ENCODE data around the gene BUD31. TPM values are rescaled to one million over a fixed set of nuclear protein-coding genes. Genes with fewer than 3 reads are reported as not detected.
A peak's percentile ranks its signal among the peaks of the same experiment; 100 is the strongest.

BUD31 gene
- total RNA-seq, 1 donor from 2014 or later = 93.7 TPM

DNA sequence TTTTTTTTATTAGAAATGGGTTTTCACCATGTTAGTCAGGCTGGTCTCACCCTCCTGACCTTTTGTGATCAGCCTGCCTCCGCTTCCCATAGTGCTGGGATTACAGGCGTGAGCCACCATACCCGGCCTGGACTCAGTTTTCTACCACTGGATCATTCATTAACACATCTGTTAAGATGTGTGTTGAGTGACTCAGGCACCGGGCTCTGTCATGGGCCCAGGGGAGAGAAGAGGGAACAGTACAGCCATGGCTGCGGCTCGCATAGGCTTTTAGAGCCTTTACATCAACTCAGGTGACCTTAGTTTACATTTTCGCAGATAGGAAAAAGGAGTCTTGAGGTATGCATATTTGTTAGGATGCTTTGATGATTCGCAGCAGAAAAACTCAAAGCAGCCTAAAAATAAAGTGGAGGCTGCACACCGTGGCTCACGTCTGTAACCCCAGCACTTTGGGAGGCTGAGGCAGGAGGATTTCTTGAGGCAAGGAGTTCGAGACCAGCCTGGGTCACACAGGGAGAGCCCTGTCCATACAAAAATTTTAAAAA lies 37.3 kb upstream of the BUD31 start:
- H3K36me3 Mint-ChIP-seq (ENCODE audit: low read depth) = peaks cover 8% of the 10 kb centered on the region
- POLR2A ChIA-PET = interaction anchor here (0.7 to 1.6 kb wide), 3 partner anchors 9 to 1169 kb away, joined by 3 to 4 read pairs (median 3); no protein-coding TSS in a partner anchor
- no peak overlapping the region for H3K27ac Mint-ChIP-seq
- no peaks in the 10 kb centered on the region for H3K9me3 Mint-ChIP-seq
- ATAC-seq (ENCODE audit: low read depth) (no peak), DNase-seq (no peak)
- no peaks in the 10 kb centered on the region for H3K27me3 Mint-ChIP-seq
- TF ChIP-seq, protein P1, sequence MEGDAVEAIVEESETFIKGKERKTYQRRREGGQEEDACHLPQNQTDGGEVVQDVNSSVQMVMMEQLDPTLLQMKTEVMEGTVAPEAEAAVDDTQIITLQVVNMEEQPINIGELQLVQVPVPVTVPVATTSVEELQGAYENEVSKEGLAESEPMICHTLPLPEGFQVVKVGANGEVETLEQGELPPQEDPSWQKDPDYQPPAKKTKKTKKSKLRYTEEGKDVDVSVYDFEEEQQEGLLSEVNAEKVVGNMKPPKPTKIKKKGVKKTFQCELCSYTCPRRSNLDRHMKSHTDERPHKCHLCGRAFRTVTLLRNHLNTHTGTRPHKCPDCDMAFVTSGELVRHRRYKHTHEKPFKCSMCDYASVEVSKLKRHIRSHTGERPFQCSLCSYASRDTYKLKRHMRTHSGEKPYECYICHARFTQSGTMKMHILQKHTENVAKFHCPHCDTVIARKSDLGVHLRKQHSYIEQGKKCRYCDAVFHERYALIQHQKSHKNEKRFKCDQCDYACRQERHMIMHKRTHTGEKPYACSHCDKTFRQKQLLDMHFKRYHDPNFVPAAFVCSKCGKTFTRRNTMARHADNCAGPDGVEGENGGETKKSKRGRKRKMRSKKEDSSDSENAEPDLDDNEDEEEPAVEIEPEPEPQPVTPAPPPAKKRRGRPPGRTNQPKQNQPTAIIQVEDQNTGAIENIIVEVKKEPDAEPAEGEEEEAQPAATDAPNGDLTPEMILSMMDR (IDR thresholded peaks at IDR 0.05) = no peak
- H3K4me3 Mint-ChIP-seq = no peak overlapping the region
- H3K4me1 Mint-ChIP-seq = peaks cover 13% of the 10 kb centered on the region
- CTCF ChIA-PET = no interaction called here
- intact Hi-C loops (cut with micrococcal nuclease) = loop anchor here (5.0 to 10.0 kb wide), 2 partner anchors 44 to 183 kb away; partner anchors contain the start of genes ARPC1A, FAM200A and ZNF655

DNA sequence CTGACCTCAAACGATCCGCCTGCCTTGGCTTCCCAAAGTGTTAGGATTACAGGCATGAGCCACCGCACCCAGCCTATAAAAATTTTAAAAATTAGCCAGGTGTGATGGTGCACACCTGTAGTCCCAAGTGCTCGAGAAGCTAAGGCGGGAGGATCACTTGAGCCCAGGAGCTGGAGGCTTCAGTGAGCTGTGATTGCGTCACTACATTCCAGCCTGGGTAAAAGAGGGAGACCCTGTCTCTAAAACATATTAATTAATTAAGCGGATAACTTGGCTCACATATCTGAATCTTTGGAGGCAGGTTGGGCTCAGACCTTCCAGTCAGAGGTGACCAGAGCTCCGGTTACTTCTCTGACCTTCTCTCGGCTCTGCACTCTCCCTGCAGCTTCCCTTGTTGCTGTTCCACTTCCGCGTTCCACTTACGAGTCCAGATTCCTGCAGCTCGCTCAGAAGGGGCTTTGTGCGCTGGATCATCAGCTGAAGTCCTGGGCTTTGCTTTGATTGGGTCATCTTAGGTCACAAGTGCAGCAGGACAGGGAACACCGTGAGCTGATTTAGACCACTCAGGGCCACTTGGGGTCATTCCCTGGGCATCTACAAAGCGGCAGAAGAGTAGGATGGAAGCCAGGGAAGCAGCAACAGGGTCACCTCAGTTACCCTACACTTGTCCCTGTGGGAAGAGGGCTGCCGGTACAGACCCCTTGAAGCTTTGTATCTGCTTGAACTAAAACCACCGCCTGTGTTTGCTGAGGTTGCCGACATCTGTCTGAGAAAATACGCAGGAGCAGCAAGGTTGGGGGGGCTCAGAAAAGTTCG lies 36.3 kb upstream of the BUD31 start:
- ATAC-seq (ENCODE audit: low read depth) (no peak), DNase-seq (no peak)
- peak overlapping the region; percentile 80 for H3K4me3 Mint-ChIP-seq
- CTCF ChIA-PET = interaction anchor here (0.7 to 2.3 kb wide), 2 partner anchors 15 to 36 kb away, joined by 3 to 6 read pairs; partner anchors contain the start of genes BUD31 and PDAP1
- H3K9me3 Mint-ChIP-seq = no peaks in the 10 kb centered on the region
- TF ChIP-seq, protein P1 (IDR thresholded peaks at IDR 0.05) = no peak
- no peaks in the 10 kb centered on the region for H3K27me3 Mint-ChIP-seq
- POLR2A ChIA-PET = interaction anchor here (0.6 to 1.6 kb wide), 6 partner anchors 8 to 1170 kb away, joined by 3 to 8 read pairs (median 3); partner anchors contain the start of gene BUD31
- intact Hi-C loops (cut with micrococcal nuclease) = loop anchor here (5.0 to 10.0 kb wide), 2 partner anchors 45 to 182 kb away; partner anchors contain the start of genes ARPC1A, FAM200A and ZNF655
- H3K4me1 Mint-ChIP-seq = peaks cover 20% of the 10 kb centered on the region
- no peak overlapping the region for H3K27ac Mint-ChIP-seq
- H3K36me3 Mint-ChIP-seq (ENCODE audit: low read depth) = peaks cover 7% of the 10 kb centered on the region

DNA sequence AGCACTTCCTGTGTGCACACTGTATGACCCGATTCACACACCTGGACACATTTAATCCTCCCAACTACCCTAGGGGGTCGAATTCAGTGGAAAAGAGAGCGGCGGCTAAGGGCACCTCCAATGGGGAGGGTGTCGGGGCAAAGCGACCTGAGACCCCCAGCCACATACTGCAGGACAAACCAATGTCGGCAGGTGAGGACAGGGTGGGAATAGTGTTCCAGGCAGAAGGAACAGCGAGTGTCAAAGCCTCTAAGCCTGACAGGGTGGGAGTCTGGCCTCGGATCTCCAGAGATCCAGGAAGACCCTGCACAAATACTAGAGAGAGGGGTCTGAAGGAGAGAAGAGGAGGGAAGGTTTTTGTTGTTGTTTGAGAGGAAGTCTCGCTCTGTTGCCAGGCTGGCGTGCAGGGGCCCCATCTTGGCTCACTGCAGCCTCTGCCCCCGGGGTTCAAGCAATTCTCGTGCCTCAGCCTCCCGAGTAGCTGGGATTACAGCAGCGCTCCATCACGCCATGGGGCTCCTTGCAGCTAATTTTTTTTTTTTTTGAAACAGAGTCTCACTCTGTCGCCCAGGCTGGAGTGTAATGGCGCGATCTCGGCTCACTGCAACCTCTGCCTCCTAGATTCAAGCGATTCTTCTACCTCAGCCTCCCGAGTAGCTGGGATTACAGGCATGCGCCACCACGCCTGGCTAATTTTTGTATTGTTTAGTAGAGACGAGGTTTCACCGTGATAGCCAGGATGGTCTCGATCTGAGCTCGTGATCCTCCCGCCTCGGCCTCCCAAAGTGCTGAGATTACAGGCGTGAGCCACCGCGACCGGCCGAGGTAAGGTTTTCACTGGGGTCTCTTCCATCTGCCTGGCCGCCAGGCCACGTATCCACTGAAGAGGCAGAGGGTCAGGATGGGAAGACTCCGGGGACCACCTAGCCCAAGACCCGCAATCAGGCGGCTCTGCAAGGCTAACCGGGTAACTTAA lies 35.4 kb upstream of the BUD31 start:
- intact Hi-C loops (cut with micrococcal nuclease) = loop anchor here (1.0 to 10.0 kb wide), 8 partner anchors 10 to 181 kb away; partner anchors contain the start of genes ARPC1A, ATP5MF, BUD31 and CPSF4
- DNase-seq = no peak
- ChIA-PET CTCF (interaction anchor here (0.7 to 2.3 kb wide), 3 partner anchors 14 to 36 kb away, joined by 3 to 6 read pairs (median 3); partner anchors contain the start of gene BUD31), POLR2A (interaction anchor here (0.6 to 10.5 kb wide), 10 partner anchors 7 to 132 kb away, joined by 3 to 189 read pairs (median 5); partner anchors contain the start of genes BUD31, PDAP1 and ZKSCAN5)
- ATAC-seq (ENCODE audit: low read depth) = no peak
- TF ChIP-seq, protein P1 (IDR thresholded peaks at IDR 0.05) = no peak
- peak overlapping the region; percentile 80 for H3K4me3 Mint-ChIP-seq
- H3K4me1 Mint-ChIP-seq = peaks cover 26% of the 10 kb centered on the region
- H3K36me3 Mint-ChIP-seq (ENCODE audit: low read depth) = peaks cover 13% of the 10 kb centered on the region
- H3K27ac Mint-ChIP-seq = peak overlapping the region; percentile 69
- H3K9me3 Mint-ChIP-seq = no peaks in the 10 kb centered on the region
- H3K27me3 Mint-ChIP-seq = no peaks in the 10 kb centered on the region

DNA sequence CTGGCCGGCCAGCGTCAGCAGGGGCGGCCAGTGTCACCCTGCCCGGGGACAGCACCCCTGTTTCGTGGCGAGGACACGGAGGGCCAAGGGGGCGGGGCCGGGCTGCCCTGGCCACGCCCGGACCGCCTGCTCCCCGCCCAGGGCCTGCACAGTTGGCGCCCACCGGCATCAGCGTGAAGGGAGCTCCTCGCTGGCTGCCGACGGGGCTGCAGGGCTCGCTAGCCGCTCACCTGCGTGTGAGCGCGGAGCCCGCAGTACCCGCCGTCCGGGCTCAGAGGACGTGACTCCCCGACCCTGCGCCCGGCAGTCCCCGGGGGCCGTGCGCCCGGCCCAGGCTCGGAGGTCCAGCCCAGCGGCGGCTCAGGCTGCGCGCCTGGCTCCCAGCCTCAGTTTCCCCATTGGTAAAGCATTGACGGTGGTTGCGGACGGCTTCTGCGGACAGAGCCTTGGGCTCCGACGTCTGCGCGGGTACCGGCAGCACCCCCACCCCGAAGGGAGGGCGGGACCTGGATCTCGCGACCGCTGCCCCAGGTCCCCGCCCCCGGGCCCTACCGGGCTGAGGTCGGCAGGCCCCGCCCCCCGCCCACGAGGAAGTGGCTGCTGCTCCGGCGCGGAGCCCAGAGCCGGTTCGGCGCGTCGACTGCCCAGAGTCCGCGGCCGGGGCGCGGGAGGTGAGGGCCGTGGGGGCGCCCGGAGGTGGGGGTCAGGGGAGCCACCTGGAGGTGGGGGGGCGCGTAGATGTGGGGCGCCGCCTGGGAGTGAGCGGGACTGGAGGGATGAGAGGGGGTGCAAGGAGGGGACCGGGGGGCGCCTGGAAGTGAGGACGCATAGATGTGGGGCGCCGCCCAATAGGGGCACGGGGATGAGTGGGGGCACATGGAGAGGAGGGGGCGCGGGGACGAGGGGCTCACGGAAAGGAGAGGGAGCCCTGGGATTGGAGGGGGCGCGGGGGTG lies 34.4 kb upstream of the BUD31 start, which contains the start of gene ARPC1B:
Gene ARPC1B, plus strand, starts transcription at position 620 of the 954 bp plus-strand sequence. CDS start 10,985 bp downstream, outside the sequence.
- peak; percentile 78 for DNase-seq
- no peaks in the 10 kb centered on the region for H3K9me3 Mint-ChIP-seq
- H3K36me3 Mint-ChIP-seq (ENCODE audit: low read depth) = peaks cover 18% of the 10 kb centered on the region
- H3K27me3 Mint-ChIP-seq = no peaks in the 10 kb centered on the region
- POLR2A ChIA-PET = interaction anchor here (0.6 to 10.5 kb wide), 15 partner anchors 12 to 496 kb away, joined by 3 to 189 read pairs (median 6); partner anchors contain the start of genes BUD31, PDAP1, PTCD1 and TRRAP
- intact Hi-C loops (cut with micrococcal nuclease) = loop anchor here (1.0 to 10.0 kb wide), 8 partner anchors 9 to 180 kb away; partner anchors contain the start of genes ARPC1A, ATP5MF, BUD31 and CPSF4
- peak; percentile 74 for ATAC-seq (ENCODE audit: low read depth)
- TF ChIP-seq, protein P1 (IDR thresholded peaks at IDR 0.05) = no peak
- H3K27ac Mint-ChIP-seq = peak within 1 kb of the TSS; percentile 79
- H3K4me3 Mint-ChIP-seq = peak within 1 kb of the TSS; percentile 83
- CTCF ChIA-PET = interaction anchor here (0.7 to 2.3 kb wide), 3 partner anchors 13 to 35 kb away, joined by 3 to 6 read pairs (median 3); partner anchors contain the start of gene BUD31
- peaks cover 33% of the 10 kb centered on the region for H3K4me1 Mint-ChIP-seq
